SK-N-SH (cell line): ENCODE data around the gene GNAI3. TPM values are rescaled to one million over a fixed set of nuclear protein-coding genes. Genes with fewer than 3 reads are reported as not detected.

Experiments
- CTCF ChIA-PET: fragments of 300-600, 350-600 bp; formaldehyde crosslinking; extraction: SDS; loops from one replicate; lab custom pipeline; 2021; lab: Yijun Ruan, JAX
- POLR2A ChIA-PET: fragments of 350-600 bp; sonication (Branson Sonifier 250); formaldehyde crosslinking; extraction: SDS; loops from one replicate; lab custom pipeline; 2020; ENCODE audit warnings: antibody characterized with exemption, inconsistent platforms; lab: Yijun Ruan, JAX
- DNase-seq: peaks from one replicate; pipeline ENCODE4 v3.0.0; 2012
- H2AFZ ChIP-seq: fragments of 200-600 bp; sonication (generic); 2 replicates; pipeline ENCODE4 v1.8.1; 2016; ENCODE audit warnings: antibody characterized with exemption, mild to moderate bottlenecking, low read depth
- H3F3A ChIP-seq: fragments of 200-600 bp; sonication (generic); replicated peaks from 2 replicates; pipeline ENCODE3; 2016; ENCODE audit warnings: antibody characterized with exemption, mild to moderate bottlenecking; ENCODE audit not compliant: insufficient read depth
- H3K27ac ChIP-seq, 2 experiments: fragments of 200-500 bp in 1 of 2; fragments of 200-600 bp in 1 of 2; sonication (Bioruptor generic) in 1 of 2; sonication (generic), shearing (Covaris generic) in 1 of 2; 2 replicates each; pipeline versions ENCODE4 v1.5.1 to v1.6.1; 2014 to 2016; ENCODE audit warnings: low read depth in 2 of 2, inconsistent platforms in 1 of 2, low read length in 1 of 2, mild to moderate bottlenecking in 1 of 2, mixed read lengths in 1 of 2
- H3K27me3 ChIP-seq: fragments of 200-600 bp; sonication (generic), shearing (Covaris generic); 2 replicates; pipeline ENCODE4 v1.6.1; 2016; ENCODE audit warnings: mixed run types; ENCODE audit not compliant: insufficient read depth
- H3K36me3 ChIP-seq, 2 experiments: fragments of 200-500 bp in 1 of 2; fragments of 200-600 bp in 1 of 2; sonication (Bioruptor generic) in 1 of 2; sonication (generic) in 1 of 2; replicated peaks in 1 of 2; 2 replicates each; pipeline versions ENCODE3 to v1.5.1; 2014 to 2016; ENCODE audit warnings: low read length in 1 of 2, mild to moderate bottlenecking in 1 of 2; ENCODE audit not compliant: insufficient read depth in 2 of 2, control insufficient read depth in 1 of 2
- H3K4me1 ChIP-seq, 2 experiments: fragments of 200-500 bp in 1 of 2; fragments of 200-600 bp in 1 of 2; sonication (Bioruptor generic) in 1 of 2; sonication (generic), shearing (Covaris generic) in 1 of 2; 2 replicates each; pipeline versions ENCODE4 v1.5.1 to v1.6.1; 2014 to 2016; ENCODE audit warnings: low read depth in 1 of 2, low read length in 1 of 2, mixed run types in 1 of 2; ENCODE audit not compliant: insufficient read depth in 2 of 2, control insufficient read depth in 1 of 2
- H3K4me2 ChIP-seq: fragments of 200-600 bp; sonication (generic), shearing (Covaris generic); 2 replicates; pipeline ENCODE4 v1.6.1; 2017; ENCODE audit warnings: mixed run types
- H3K4me3 ChIP-seq, 2 experiments: fragments of 200-500 bp in 1 of 2; fragments of 200-600 bp in 1 of 2; sonication (Bioruptor generic) in 1 of 2; sonication (generic), shearing (Covaris generic) in 1 of 2; 2 replicates each; pipeline versions ENCODE4 v1.5.1 to v1.8.1; 2014 to 2016; ENCODE audit warnings: low read depth in 2 of 2, inconsistent platforms in 1 of 2, low read length in 1 of 2, mild to moderate bottlenecking in 1 of 2, mixed read lengths in 1 of 2, moderate library complexity in 1 of 2
- H3K79me2 ChIP-seq: fragments of 200-600 bp; sonication (generic); 2 replicates; pipeline ENCODE4 v1.8.1; 2017; ENCODE audit warnings: mild to moderate bottlenecking; ENCODE audit not compliant: insufficient read depth
- H3K9ac ChIP-seq: fragments of 200-600 bp; sonication (generic); 2 replicates; pipeline ENCODE4 v1.6.1; 2017; ENCODE audit warnings: mixed run types
- H3K9me2 ChIP-seq: fragments of 200-600 bp; sonication (generic); 2 replicates; pipeline ENCODE4 v1.6.1; 2017; ENCODE audit warnings: mixed run types
- H3K9me3 ChIP-seq: fragments of 200-600 bp; sonication (generic); 2 replicates; pipeline ENCODE4 v1.6.1; 2017; ENCODE audit warnings: mixed run types, mild to moderate bottlenecking, moderate library complexity
- H4K20me1 ChIP-seq: fragments of 200-600 bp; sonication (generic); 2 replicates; pipeline ENCODE4 v1.6.1; 2017; ENCODE audit warnings: mild to moderate bottlenecking, mixed run types; ENCODE audit not compliant: insufficient read depth
- CHD2 ChIP-seq: fragments of 150-350 bp; IDR thresholded peaks from 2 replicates; pipeline ENCODE4 v1.6.1; 2018; ENCODE audit warnings: low read length; ENCODE audit not compliant: partially characterized antibody
- EP300 ChIP-seq, 2 experiments: IDR thresholded peaks; 2 replicates each; pipeline versions ENCODE4 v1.4.0 to v1.6.1; 2012; ENCODE audit warnings: borderline replicate concordance in 1 of 2, low read depth in 1 of 2, low read length in 1 of 2
- EZH2phosphoT487 ChIP-seq: fragments of 200-600 bp; sonication (generic); IDR thresholded peaks from 2 replicates; pipeline ENCODE4 v1.6.1; 2017; ENCODE audit warnings: low read depth, mixed run types, mild to moderate bottlenecking, antibody characterized with exemption, moderate library complexity, borderline replicate concordance
- FOSL2 ChIP-seq: IDR thresholded peaks from 2 replicates; pipeline ENCODE4 v1.4.0; 2012; ENCODE audit warnings: low read depth, mild to moderate bottlenecking, moderate library complexity, borderline replicate concordance
- MEF2A ChIP-seq: IDR thresholded peaks from 2 replicates; pipeline ENCODE4 v1.4.0; 2012; ENCODE audit warnings: low read depth, borderline replicate concordance
- MXI1 ChIP-seq: IDR thresholded peaks from 2 replicates; pipeline ENCODE4 v1.6.1; 2012; ENCODE audit warnings: mild to moderate bottlenecking, low read depth, low read length, improper control_type of control experiment
- PBX3 ChIP-seq: IDR thresholded peaks from 2 replicates; pipeline ENCODE4; 2012
- POLR2AphosphoS5 ChIP-seq: IDR thresholded peaks from 2 replicates; pipeline ENCODE4 v1.6.1; 2012; ENCODE audit warnings: low read depth, low read length
- RAD21 ChIP-seq: IDR thresholded peaks from 2 replicates; pipeline ENCODE4 v1.6.1; 2012; ENCODE audit warnings: mild to moderate bottlenecking, low read length
- SIN3A ChIP-seq: IDR thresholded peaks from 2 replicates; pipeline ENCODE4 v1.6.1; 2012; ENCODE audit warnings: low read depth, mild to moderate bottlenecking, low read length, moderate library complexity, borderline replicate concordance
- SMC3 ChIP-seq: IDR thresholded peaks from 2 replicates; pipeline ENCODE4 v1.6.1; 2012; ENCODE audit warnings: low read depth, low read length, improper control_type of control experiment
- USF1 ChIP-seq: IDR thresholded peaks from 2 replicates; pipeline ENCODE4 v1.4.0; 2012; ENCODE audit warnings: low read depth, borderline replicate concordance
- WGBS: methylation state at CpG from one replicate; pipeline ENCODE4 v1.1.6; 2017; ENCODE audit warnings: low lambda C conversion rate; 5-methylcytosine and 5-hydroxymethylcytosine counted together
- polyA plus RNA-seq, 3 experiments: library from polyadenylated mRNA; depleted of rRNA; stranded (reverse); fragments of >200 nt; gene quantifications; 2 replicates each; pipeline ENCODE4 v1.2.3, GENCODE V29; 2012

Gene GNAI3
- polyA plus RNA-seq, 1 of the 3 experiments (the other 2 are of a cell fraction) = 4.0 TPM

- H3K9ac ChIP-seq = no peak overlapping the region
- no peak overlapping the region for H3K27ac ChIP-seq
- DNase-seq = no peak
- H3K36me3 ChIP-seq = no peaks in the 10 kb centered on the region
- peaks cover 19% of the 10 kb centered on the region for H3F3A ChIP-seq
- WGBS = 90% methylated on average over 3 of the region's 3 CpGs
- H2AFZ ChIP-seq = no peak overlapping the region
- ChIA-PET POLR2A (interaction anchor here (0.6 kb wide), 1 partner anchor 18 kb away, joined by 3 read pairs; no protein-coding TSS in a partner anchor), CTCF (interaction anchor here (1.2 kb wide), 1 partner anchor 16 kb away, joined by 3 read pairs; no protein-coding TSS in a partner anchor)
- TF ChIP-seq EP300 (IDR thresholded peaks at IDR 0.05; ENCODE audit: borderline replicate concordance in 1 of 2, low read depth in 1 of 2, low read length in 1 of 2) = no peak
- no peak for TF ChIP-seq CHD2
- no peak for TF ChIP-seq SIN3A
- no peak for TF ChIP-seq FOSL2
- no peak for TF ChIP-seq USF1
- no peak for TF ChIP-seq MXI1
- no peaks in the 10 kb centered on the region for H3K27me3 ChIP-seq
- peaks cover 14% of the 10 kb centered on the region for H3K79me2 ChIP-seq
- H3K4me2 ChIP-seq = no peak overlapping the region
- no peaks in the 10 kb centered on the region for H4K20me1 ChIP-seq
- H3K9me3 ChIP-seq = no peaks in the 10 kb centered on the region
- H3K9me2 ChIP-seq = no peaks in the 10 kb centered on the region
- no peak overlapping the region for H3K4me3 ChIP-seq
- H3K4me1 ChIP-seq = peaks cover 22 to 24% of the 10 kb centered on the region in 2 experiments; a peak in 3 of 4 replicates
Measured at GRCh38 chr1:109615879-109616278, 67.5 kb downstream of the GNAI3 start.

DNA sequence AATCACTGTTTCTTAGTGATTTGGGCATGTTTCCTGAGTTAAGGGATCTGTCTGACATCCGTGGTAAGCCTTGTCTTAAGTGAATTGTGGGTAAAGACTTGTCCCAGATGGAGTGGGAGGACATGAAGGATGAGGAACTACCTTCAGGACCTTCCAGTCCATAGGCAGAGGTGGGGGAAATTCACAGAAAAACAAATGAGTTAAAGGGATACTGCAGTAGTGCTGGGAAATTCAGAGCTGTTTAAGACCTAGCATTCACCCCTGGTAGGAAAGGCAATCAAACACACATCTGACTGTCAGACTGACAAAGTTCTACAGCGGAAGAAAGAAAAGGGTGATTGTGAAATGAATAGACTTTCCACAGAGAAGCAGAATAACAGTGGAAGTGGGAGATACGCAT lies 68.0 kb downstream of the GNAI3 start:
- Histone ChIP-seq H3K9me2 (no peaks in the 10 kb centered on the region), H3K4me1 (peaks cover 23 to 24% of the 10 kb centered on the region in 2 experiments; a peak in 3 of 4 replicates), H3K36me3 (no peaks in the 10 kb centered on the region), H3K27me3 (no peaks in the 10 kb centered on the region), H3K9ac (no peak overlapping the region), H3K9me3 (no peaks in the 10 kb centered on the region), H3K4me2 (no peak overlapping the region)
- WGBS = 92% methylated on average over 3 of the region's 3 CpGs
- POLR2A ChIA-PET = interaction anchor here (0.6 kb wide), 1 partner anchor 19 kb away, joined by 3 read pairs; no protein-coding TSS in a partner anchor
- TF ChIP-seq EZH2phosphoT487 (no peak), MEF2A (no peak), PBX3 (no peak), SMC3 (no peak), USF1 (no peak), POLR2AphosphoS5 (no peak), SIN3A (no peak), RAD21 (no peak)
- TF ChIP-seq, all 33 proteins: peak for 0
- Histone ChIP-seq H4K20me1 (peaks cover 4% of the 10 kb centered on the region), H3K79me2 (peaks cover 19% of the 10 kb centered on the region), H3K4me3 (no peak overlapping the region), H2AFZ (no peak overlapping the region), H3F3A (peaks cover 14% of the 10 kb centered on the region), H3K27ac (peak overlapping the region in 1 of 2 experiments; percentile 98; a peak in 1 of 4 replicates)
- CTCF ChIA-PET = interaction anchor here (1.2 to 2.0 kb wide), 3 partner anchors 15 to 32 kb away, joined by 3 to 12 read pairs (median 4); no protein-coding TSS in a partner anchor
- DNase-seq = no peak
